Glutamatergic neuron (in vitro differentiated cells): Measurements from ENCODE around the gene TMEM151B. TPM values are rescaled to one million over a fixed set of nuclear protein-coding genes. Genes with fewer than 3 reads are reported as not detected.

Source experiments
- DNase-seq: peaks from one replicate; pipeline ENCODE4 v3.0.0; 2022
- H3K27ac Mint-ChIP-seq: one replicate; pipeline ENCODE4 v1.8.0; 2020; ENCODE audit warnings: mild to moderate bottlenecking, mixed read lengths, inconsistent platforms; ENCODE audit not compliant: unreplicated experiment
- H3K27me3 Mint-ChIP-seq: one replicate; pipeline ENCODE4 v1.8.0; 2020; ENCODE audit warnings: mild to moderate bottlenecking, moderate library complexity, mixed read lengths, inconsistent platforms; ENCODE audit not compliant: unreplicated experiment
- H3K36me3 Mint-ChIP-seq: one replicate; pipeline ENCODE4 v1.8.0; 2020; ENCODE audit warnings: mild to moderate bottlenecking, mixed read lengths, inconsistent platforms; ENCODE audit not compliant: unreplicated experiment
- H3K4me1 Mint-ChIP-seq: one replicate; pipeline ENCODE4 v1.8.0; 2020; ENCODE audit warnings: mild to moderate bottlenecking, low read depth, mixed read lengths, inconsistent platforms; ENCODE audit not compliant: unreplicated experiment
- H3K4me3 Mint-ChIP-seq: one replicate; pipeline ENCODE4 v1.8.0; 2020; ENCODE audit warnings: mild to moderate bottlenecking, mixed read lengths, inconsistent platforms; ENCODE audit not compliant: unreplicated experiment
- H3K9me3 Mint-ChIP-seq: one replicate; pipeline ENCODE4 v1.8.0; 2020; ENCODE audit warnings: mild to moderate bottlenecking, moderate library complexity, mixed read lengths, inconsistent platforms; ENCODE audit not compliant: unreplicated experiment
- CTCF ChIP-seq: fragments of 200-600 bp; sonication (generic); IDR thresholded peaks from one replicate; pipeline ENCODE4 v1.5.0; 2021; ENCODE audit not compliant: partially characterized antibody, unreplicated experiment
- total RNA-seq: library from RNA; stranded (reverse); fragmentation: NEBNext Ultra II Directional; extraction: Animal tissue kit (Norgen Biotek cat#: 25700); gene quantifications from one replicate; pipeline ENCODE4 v1.2.1, GENCODE V29; 2021; ENCODE audit not compliant: unreplicated experiment

The TMEM151B gene
- total RNA-seq, 1 donor from 2014 or later = 51.3 TPM

- H3K27me3 Mint-ChIP-seq = peaks cover 6% of the 10 kb centered on the region
- H3K36me3 Mint-ChIP-seq = no peaks in the 10 kb centered on the region
- H3K4me3 Mint-ChIP-seq = no peak overlapping the region
- peaks cover 29% of the 10 kb centered on the region for H3K4me1 Mint-ChIP-seq
- H3K9me3 Mint-ChIP-seq = peaks cover 7% of the 10 kb centered on the region
- TF ChIP-seq CTCF = no peak
- H3K27ac Mint-ChIP-seq = peak overlapping the region; percentile 76
- DNase-seq = no peak
These were observed 37.3 kb upstream of the TMEM151B start for GRCh38 chr6:44232676-44233566.

GRCh38 chr6:44233567-44234100, 36.6 kb upstream of the TMEM151B start:
- Mint-ChIP-seq H3K27me3 (peaks cover 10% of the 10 kb centered on the region), H3K4me1 (peaks cover 27% of the 10 kb centered on the region), H3K4me3 (no peak overlapping the region), H3K27ac (peak overlapping the region; percentile 76), H3K9me3 (peaks cover 7% of the 10 kb centered on the region), H3K36me3 (no peaks in the 10 kb centered on the region)
- DNase-seq = no peak
- no peak for TF ChIP-seq CTCF

GRCh38 chr6:44234101-44235025, 35.9 kb upstream of the TMEM151B start:
- Mint-ChIP-seq H3K27ac (peak overlapping the region; percentile 72), H3K27me3 (peaks cover 13% of the 10 kb centered on the region), H3K4me3 (peak overlapping the region; percentile 34), H3K9me3 (peaks cover 7% of the 10 kb centered on the region), H3K36me3 (no peaks in the 10 kb centered on the region), H3K4me1 (peaks cover 30% of the 10 kb centered on the region)
- TF ChIP-seq CTCF = peak; percentile 77
- DNase-seq = peak; percentile 70

GRCh38 chr6:44235269-44235668, 35.0 kb upstream of the TMEM151B start:
- peak overlapping the region; percentile 72 for H3K27ac Mint-ChIP-seq
- DNase-seq = no peak
- H3K27me3 Mint-ChIP-seq = peaks cover 13% of the 10 kb centered on the region
- H3K4me1 Mint-ChIP-seq = peaks cover 31% of the 10 kb centered on the region
- TF ChIP-seq CTCF = no peak
- H3K4me3 Mint-ChIP-seq = peak overlapping the region; percentile 28
- H3K36me3 Mint-ChIP-seq = no peaks in the 10 kb centered on the region
- peaks cover 7% of the 10 kb centered on the region for H3K9me3 Mint-ChIP-seq
